ENCODE results near the gene UNK.

The UNK gene, protein sequence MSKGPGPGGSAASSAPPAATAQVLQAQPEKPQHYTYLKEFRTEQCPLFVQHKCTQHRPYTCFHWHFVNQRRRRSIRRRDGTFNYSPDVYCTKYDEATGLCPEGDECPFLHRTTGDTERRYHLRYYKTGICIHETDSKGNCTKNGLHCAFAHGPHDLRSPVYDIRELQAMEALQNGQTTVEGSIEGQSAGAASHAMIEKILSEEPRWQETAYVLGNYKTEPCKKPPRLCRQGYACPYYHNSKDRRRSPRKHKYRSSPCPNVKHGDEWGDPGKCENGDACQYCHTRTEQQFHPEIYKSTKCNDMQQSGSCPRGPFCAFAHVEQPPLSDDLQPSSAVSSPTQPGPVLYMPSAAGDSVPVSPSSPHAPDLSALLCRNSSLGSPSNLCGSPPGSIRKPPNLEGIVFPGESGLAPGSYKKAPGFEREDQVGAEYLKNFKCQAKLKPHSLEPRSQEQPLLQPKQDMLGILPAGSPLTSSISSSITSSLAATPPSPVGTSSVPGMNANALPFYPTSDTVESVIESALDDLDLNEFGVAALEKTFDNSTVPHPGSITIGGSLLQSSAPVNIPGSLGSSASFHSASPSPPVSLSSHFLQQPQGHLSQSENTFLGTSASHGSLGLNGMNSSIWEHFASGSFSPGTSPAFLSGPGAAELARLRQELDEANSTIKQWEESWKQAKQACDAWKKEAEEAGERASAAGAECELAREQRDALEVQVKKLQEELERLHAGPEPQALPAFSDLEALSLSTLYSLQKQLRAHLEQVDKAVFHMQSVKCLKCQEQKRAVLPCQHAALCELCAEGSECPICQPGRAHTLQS

GRCh38 chr17:75784473-75785015 is at the start of gene UNK:
Gene UNK, plus strand, starts transcription at chr17:75784806. Its CDS starts 75 bp downstream, at chr17:75784881.
- peak; percentile 94 for DNase-seq

DNA sequence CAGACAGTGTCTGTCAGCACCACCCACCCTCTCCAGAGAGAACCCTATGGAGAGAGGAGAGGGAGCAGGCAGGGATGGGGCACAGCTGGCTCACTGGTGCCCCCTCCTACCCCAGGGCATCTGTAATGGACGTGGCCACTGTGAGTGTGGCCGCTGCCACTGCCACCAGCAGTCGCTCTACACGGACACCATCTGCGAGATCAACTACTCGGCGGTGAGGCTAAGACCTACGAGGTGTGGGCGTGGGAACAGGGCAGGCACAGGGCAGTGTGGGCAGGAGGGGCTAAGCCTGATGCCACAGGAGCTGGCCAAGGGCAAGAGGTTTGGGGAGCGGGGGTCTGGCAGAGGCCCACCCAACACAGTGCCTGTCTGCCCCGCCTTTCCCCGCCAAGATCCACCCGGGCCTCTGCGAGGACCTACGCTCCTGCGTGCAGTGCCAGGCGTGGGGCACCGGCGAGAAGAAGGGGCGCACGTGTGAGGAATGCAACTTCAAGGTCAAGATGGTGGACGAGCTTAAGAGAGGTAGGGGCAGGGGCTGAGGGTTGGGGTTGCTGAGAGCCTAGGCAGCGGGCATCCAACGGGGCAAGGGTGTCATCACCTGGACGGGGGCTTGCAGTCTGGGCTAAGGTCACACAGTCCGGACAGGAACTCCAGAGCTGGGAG is 48.3 kb upstream of the UNK start:
- no peak for DNase-seq

DNA sequence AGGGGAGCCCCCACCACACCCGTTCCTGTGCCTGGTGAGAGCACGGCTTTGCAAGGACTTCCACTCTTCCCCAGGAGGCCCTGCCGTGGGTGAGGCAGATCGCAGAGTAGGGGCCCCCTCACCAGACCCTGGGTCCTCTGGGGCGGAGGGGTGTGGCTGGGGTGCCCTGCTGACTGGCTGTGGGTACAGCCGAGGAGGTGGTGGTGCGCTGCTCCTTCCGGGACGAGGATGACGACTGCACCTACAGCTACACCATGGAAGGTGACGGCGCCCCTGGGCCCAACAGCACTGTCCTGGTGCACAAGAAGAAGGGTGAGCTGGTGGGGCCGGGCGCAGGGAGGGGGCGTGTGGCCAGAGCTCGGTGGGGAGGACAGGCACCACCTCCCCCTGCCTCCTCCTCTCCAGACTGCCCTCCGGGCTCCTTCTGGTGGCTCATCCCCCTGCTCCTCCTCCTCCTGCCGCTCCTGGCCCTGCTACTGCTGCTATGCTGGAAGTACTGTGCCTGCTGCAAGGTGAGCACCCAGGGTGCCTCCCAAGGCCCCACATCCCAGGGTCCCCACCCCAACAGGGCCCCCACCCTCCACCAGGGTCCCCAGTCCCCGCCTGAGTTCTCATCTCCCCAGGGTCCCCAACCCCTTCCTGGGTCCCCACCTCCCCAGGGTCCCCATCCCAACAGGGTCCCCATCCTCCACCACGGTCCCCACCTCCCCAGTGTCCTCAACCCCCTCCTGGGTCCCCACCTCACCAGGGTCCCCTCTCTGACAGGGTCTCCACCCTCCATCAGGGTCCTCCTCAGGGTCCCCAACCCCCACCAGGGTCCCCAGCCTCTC is 47.3 kb upstream of the UNK start:
- no peak for DNase-seq

DNA sequence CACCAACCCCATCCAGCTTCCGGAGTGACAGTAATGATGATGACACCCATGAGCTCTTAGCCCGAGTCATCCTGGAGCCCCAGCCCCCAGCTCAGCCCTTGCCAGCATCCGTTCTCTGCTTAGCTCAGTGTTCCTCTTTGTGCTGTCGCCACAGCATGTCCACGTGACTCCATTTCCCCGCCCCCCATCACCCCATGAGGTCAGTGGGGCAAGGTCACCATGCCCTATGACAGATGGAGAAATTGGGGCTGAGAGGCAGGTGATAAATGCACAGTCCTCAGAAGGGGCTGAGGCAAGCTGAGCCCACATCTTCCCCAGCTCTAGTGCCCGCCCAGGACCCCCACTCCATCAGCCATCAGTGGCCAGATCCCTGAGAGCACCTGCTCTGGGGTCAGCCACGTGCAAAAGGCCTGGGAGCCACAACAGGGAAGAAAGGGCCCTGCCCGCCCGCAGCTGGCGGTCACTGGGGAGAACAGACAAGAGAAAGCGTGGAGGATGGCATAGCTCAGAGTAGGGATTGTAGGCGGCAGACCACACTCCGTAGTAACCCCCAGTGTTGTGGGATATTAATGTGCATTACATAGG is 46.3 kb upstream of the UNK start:
- no peak for DNase-seq

DNA sequence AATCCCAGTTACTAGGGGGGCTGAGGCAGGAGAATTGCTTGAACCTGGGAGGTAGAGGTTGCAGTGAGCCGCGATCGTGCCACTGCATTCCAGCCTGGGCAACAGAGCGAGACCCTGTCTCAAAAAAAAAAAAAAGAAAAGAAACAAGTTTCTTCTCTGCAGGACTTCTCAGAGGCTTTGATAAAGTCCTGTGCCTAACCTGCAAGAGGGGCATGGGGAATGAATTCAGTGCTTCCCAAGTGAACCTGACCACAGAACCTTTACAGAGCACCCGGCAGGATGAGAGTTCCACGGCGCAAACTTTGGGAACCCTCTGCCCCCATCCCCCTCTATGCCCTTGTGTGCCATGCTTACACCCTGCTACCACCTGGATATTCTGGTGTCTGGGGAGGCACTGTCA is 45.4 kb upstream of the UNK start:
- no peak for DNase-seq

- DNase-seq: no peak
Measured at GRCh38 chr17:75739801-75740200, 44.8 kb upstream of the UNK start.

DNA sequence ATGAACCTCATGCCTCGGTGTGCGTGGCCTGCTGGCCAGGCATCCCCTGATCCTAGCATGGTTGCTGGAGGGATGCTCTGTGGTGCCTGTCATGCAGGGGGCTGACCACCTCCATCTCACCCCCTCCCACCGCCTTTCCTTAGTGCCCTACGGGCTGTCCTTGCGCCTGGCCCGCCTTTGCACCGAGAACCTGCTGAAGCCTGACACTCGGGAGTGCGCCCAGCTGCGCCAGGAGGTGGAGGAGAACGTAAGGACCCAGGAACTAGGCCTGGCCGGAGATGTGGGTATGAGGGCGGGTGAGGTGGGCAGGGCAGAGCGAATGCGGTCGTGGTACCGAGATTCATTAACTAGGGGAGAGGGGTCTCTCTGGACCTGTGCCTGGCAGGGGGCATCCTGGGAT is 44.4 kb upstream of the UNK start:
- DNase-seq: no peak

GRCh38 chr17:75740631-75741077 is 44.0 kb upstream of the UNK start:
- DNase-seq: no peak

DNA sequence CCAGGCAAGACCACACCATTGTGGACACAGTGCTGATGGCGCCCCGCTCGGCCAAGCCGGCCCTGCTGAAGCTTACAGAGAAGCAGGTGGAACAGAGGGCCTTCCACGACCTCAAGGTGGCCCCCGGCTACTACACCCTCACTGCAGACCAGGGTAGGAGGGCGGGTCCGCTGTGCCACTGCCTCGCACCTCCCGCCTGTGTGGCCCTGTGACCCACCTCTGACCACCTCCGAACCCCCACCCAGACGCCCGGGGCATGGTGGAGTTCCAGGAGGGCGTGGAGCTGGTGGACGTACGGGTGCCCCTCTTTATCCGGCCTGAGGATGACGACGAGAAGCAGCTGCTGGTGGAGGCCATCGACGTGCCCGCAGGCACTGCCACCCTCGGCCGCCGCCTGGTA is 42.3 kb upstream of the UNK start:
- no peak for DNase-seq

DNA sequence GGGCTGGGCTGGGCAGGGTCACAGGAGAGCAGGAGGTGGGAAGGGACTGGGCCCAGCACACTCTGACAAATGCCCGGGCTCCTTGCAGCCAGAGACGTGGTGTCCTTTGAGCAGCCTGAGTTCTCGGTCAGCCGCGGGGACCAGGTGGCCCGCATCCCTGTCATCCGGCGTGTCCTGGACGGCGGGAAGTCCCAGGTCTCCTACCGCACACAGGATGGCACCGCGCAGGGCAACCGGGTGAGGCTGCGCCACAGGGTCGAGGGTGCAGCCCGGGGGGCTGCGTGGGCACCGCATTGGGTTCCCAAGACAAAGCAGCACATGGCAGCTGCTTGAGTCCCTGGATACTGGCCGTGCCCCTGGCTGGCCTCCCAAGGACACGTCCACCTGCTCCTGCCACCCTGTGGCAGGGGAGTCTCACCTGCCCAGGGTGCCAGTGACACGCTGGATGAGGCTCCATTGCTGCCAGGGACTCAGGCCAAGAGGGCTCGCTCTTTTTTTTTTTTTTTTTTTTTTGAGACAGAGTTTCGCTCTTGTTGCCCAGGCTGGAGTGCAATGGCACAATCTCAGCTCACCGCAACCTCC is 40.9 kb upstream of the UNK start:
- DNase-seq: no peak

- DNase-seq: no peak
Measured at GRCh38 chr17:75748706-75749105, 35.9 kb upstream of the UNK start.

DNA sequence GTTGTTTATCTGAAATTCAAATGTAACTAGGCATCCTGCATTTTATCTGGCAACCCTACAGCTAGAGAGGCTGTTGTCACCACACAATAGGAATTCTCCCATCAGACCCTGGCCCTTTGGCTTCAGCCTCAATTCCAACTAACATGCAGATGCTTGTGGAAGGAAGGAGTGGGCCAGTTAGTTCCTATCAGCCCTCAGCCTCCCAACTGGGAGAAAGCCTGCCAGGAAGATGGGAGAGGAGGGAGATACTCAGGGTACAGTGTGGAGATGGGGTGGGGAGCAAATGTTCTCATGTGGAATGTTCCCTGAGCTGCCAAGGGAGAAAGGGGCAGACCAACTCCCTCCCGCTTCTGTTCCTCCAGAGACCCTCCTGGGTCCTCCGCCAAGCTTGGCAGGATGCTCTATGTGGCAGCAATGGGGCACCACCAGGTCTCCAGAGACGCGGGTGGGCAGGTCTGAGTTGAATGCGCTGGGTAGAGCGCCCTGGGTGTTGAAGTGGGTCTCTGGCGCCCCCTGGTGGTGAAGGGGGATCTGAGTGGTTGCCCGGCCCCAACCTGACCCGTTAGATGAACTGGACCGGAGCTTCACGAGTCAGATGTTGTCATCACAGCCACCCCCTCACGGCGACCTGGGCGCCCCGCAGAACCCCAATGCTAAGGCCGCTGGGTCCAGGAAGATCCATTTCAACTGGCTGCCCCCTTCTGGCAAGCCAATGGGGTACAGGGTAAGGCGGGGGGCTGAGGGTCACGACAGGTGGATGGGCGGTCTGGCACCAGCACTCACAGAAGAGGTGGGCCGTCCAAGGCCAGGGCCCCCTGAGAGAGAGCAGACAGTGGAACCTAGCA is 34.8 kb upstream of the UNK start:
- DNase-seq: peak; percentile 58

DNA sequence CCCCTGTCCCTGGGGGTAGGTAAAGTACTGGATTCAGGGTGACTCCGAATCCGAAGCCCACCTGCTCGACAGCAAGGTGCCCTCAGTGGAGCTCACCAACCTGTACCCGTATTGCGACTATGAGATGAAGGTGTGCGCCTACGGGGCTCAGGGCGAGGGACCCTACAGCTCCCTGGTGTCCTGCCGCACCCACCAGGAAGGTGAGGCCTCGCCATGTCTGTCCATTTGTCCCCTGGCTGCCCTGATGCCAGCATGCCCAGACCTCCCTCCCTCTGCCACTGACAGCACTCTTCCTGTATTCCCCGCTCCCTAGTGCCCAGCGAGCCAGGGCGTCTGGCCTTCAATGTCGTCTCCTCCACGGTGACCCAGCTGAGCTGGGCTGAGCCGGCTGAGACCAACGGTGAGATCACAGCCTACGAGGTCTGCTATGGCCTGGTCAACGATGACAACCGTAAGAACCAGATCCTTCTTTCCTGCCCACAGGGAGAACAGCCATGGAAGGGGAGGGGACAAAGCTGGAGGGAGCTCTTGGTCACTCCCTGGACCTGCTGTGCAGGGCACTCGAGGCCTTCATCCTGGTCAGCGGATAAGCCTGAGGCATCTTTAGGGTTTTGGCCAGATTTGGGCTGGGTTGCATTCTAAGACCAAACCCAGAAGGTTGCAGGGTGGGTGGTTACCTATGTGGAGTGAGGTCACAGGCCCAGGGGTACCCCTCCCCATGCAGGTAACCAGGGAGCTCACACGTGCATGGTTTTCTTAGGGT is 33.8 kb upstream of the UNK start:
- no peak for DNase-seq

GRCh38 chr17:75751676-75752404 is 32.8 kb upstream of the UNK start:
- DNase-seq: no peak

DNA sequence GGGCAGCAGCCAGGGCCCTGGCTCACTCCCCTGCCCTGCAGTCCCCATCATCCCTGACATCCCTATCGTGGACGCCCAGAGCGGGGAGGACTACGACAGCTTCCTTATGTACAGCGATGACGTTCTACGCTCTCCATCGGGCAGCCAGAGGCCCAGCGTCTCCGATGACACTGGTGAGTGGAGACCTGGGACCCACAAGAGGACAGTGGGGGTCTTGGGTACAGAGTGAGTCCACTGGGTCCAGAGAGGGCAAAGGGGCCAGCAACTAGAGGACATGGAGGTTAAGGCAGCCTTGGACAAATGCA is 32.2 kb upstream of the UNK start:
- no peak for DNase-seq

GRCh38 chr17:75752802-75753513 is 31.6 kb upstream of the UNK start:
- no peak for DNase-seq

- DNase-seq: no peak
Measured at GRCh38 chr17:75753514-75754377, 30.9 kb upstream of the UNK start.

Data from KG1 (cell line).